Mucosa of gallbladder (tissue), 1 donor: Measurements from ENCODE around the gene CLCNKA. TPM values are rescaled to one million over a fixed set of nuclear protein-coding genes. Genes with fewer than 3 reads are reported as not detected.

Experiments
- DNase-seq: peaks from one replicate; pipeline ENCODE4 v3.0.0-alpha.2; 2020; ENCODE audit warnings: low spot score
- total RNA-seq: library from RNA; stranded (reverse); gene quantifications from one replicate; pipeline ENCODE4 v1.2.1, GENCODE V29; 2021
- donor health status: DM: no; HTN: no; CAD: no.

The CLCNKA gene
- total RNA-seq, 1 donor from 2014 or later = 0.32 TPM

GRCh38 chr1:16063226-16063829 lies 41.5 kb downstream of the CLCNKA start:
- no peak for DNase-seq

GRCh38 chr1:16063921-16064320 lies 42.1 kb downstream of the CLCNKA start:
- no peak for DNase-seq

- DNase-seq = no peak
Measured at GRCh38 chr1:16064536-16065268, 42.9 kb downstream of the CLCNKA start.

- no peak for DNase-seq
Measured at GRCh38 chr1:16065269-16065576, 43.4 kb downstream of the CLCNKA start.

GRCh38 chr1:16066245-16066644 lies 44.4 kb downstream of the CLCNKA start:
- no peak for DNase-seq

- peak; percentile 88 for DNase-seq
Measured at GRCh38 chr1:16067127-16067768, 45.4 kb downstream of the CLCNKA start.

- DNase-seq = no peak
Measured at GRCh38 chr1:16067933-16068332, 46.1 kb downstream of the CLCNKA start.

GRCh38 chr1:16068356-16069270 lies 46.8 kb downstream of the CLCNKA start:
- DNase-seq = no peak

GRCh38 chr1:16070640-16071355 lies 49.0 kb downstream of the CLCNKA start:
- no peak for DNase-seq

GRCh38 chr1:16071614-16072013 lies 49.8 kb downstream of the CLCNKA start:
- DNase-seq = no peak

GRCh38 chr1:16072095-16072494 lies 50.3 kb downstream of the CLCNKA start:
- DNase-seq = no peak

GRCh38 chr1:16072616-16073484 lies 51.0 kb downstream of the CLCNKA start:
- DNase-seq = no peak

- DNase-seq = no peak
Measured at GRCh38 chr1:16073490-16074119, 51.8 kb downstream of the CLCNKA start, which contains the start of gene FAM131C. TSS of gene FAM131C (minus strand) at chr1:16073651. CDS start at chr1:16073442, 209 bp downstream.

GRCh38 chr1:16074217-16074616 lies 52.4 kb downstream of the CLCNKA start:
- DNase-seq = no peak

GRCh38 chr1:16075337-16076030 lies 53.6 kb downstream of the CLCNKA start:
- DNase-seq = no peak

GRCh38 chr1:16076031-16076864 lies 54.4 kb downstream of the CLCNKA start:
- no peak for DNase-seq

GRCh38 chr1:16076865-16077238 lies 55.0 kb downstream of the CLCNKA start:
- no peak for DNase-seq
